SK-N-SH (cell line): ENCODE results near the gene TFF3. TPM values are rescaled to one million over a fixed set of nuclear protein-coding genes. Genes with fewer than 3 reads are reported as not detected.

ENCODE experiments used
- polyA plus RNA-seq, 3 experiments: library from polyadenylated mRNA; depleted of rRNA; stranded (reverse); fragments of >200 nt; gene quantifications; 2 replicates each; pipeline ENCODE4 v1.2.3, GENCODE V29; 2012

The TFF3 gene
- polyA plus RNA-seq, 1 of the 3 experiments (the other 2 are of a cell fraction) = not detected

Other genes starting within 250 kb of the TFF3 start
- not detected in 2 replicates for gene UMODL1, start 244.1 kb downstream of the TFF3 start, polyA plus RNA-seq (2012; rRNA removed)
- 0.07 and 0.11 TPM in 2 replicates for gene ABCG1, start 96.3 kb downstream of the TFF3 start, polyA plus RNA-seq (2012; rRNA removed)
- not detected in 2 replicates for gene TFF2, start 35.6 kb upstream of the TFF3 start, polyA plus RNA-seq (2012; rRNA removed)
- gene TFF1, start 51.1 kb upstream of the TFF3 start, polyA plus RNA-seq (2012; rRNA removed) = not detected in 2 replicates
- not detected in 2 replicates for gene TMPRSS3, start 80.6 kb upstream of the TFF3 start, polyA plus RNA-seq (2012; rRNA removed)
- gene UBASH3A, start 88.5 kb upstream of the TFF3 start, polyA plus RNA-seq (2012; rRNA removed) = not detected in 2 replicates
- gene RSPH1, start 180.8 kb upstream of the TFF3 start, polyA plus RNA-seq (2012; rRNA removed) = 0.97 and 1.1 TPM in 2 replicates
- 1.6 and 2.8 TPM in 2 replicates for gene SLC37A1, start 198.4 kb upstream of the TFF3 start, polyA plus RNA-seq (2012; rRNA removed)